HepG2 (cell line): ENCODE data around the gene TRMT1. TPM values are rescaled to one million over a fixed set of nuclear protein-coding genes. Genes with fewer than 3 reads are reported as not detected.
A peak's percentile ranks its signal among the peaks of the same experiment; 100 is the strongest.

Experiments used
- ATAC-seq: fragments of 200-7000 bp; cut with Tn5 transposase; 3 replicates; pipeline ENCODE4 v1.9.1; 2020; ENCODE audit warnings: mild to moderate bottlenecking, moderate library complexity
- BruUV-seq: library from RNA; stranded (reverse); fragments of 400-500 nt; replicated peaks from 2 replicates; lab custom pipeline; 2021; lab: Mats Ljungman, UMichigan
- CTCF ChIA-PET: fragments of 300-600 bp; formaldehyde crosslinking; extraction: SDS; loops from one replicate; lab custom pipeline; 2021; ENCODE audit warnings: low total read pairs, inconsistent platforms, low intra/inter-chr PET ratio; lab: Yijun Ruan, JAX
- POLR2A ChIA-PET: fragments of 350-600 bp; sonication (Branson Sonifier 250); formaldehyde crosslinking; loops from one replicate; lab custom pipeline; 2020; ENCODE audit warnings: antibody characterized with exemption, inconsistent platforms; lab: Yijun Ruan, JAX
- DNase-seq: peaks from one replicate; pipeline ENCODE4 v3.0.0-alpha.2; 2015; ENCODE audit warnings: low spot score
- FAIRE-seq: peaks from 3 replicates; lab custom pipeline; 2011; peaks lifted over from hg19 to GRCh38; lab: Jason Lieb, UNC
- H2AFZ ChIP-seq: one replicate; pipeline ENCODE4 v1.6.1; 2011; ENCODE audit warnings: low read length, inconsistent platforms
- H3K27ac ChIP-seq: fragments of 300-600 bp; 3 replicates; pipeline ENCODE4 v1.8.0; 2011; ENCODE audit warnings: mixed run types, mild to moderate bottlenecking, mixed read lengths, low read length, inconsistent platforms; ENCODE audit not compliant: insufficient read depth; ENCODE audit errors: extremely low read length
- H3K27me3 ChIP-seq, 2 experiments: fragments of 200-600 bp in 1 of 2; 2 replicates in 1 of 2; 3 replicates in 1 of 2; pipeline versions ENCODE4 v1.6.0 to v1.8.0; 2011; ENCODE audit warnings: low read length in 2 of 2, mild to moderate bottlenecking in 2 of 2, moderate library complexity in 2 of 2, inconsistent platforms in 1 of 2; ENCODE audit not compliant: insufficient read depth in 2 of 2, control insufficient read depth in 1 of 2
- H3K36me3 ChIP-seq, 2 experiments: fragments of 200-600 bp in 1 of 2; replicated peaks in 1 of 2; 2 replicates in 1 of 2; 3 replicates in 1 of 2; pipeline versions ENCODE4 v1.5.1 to v1.8.0; 2011; ENCODE audit warnings: low read length in 2 of 2, inconsistent platforms in 1 of 2; ENCODE audit not compliant: insufficient read depth in 2 of 2, control insufficient read depth in 1 of 2
- H3K4me1 ChIP-seq: 2 replicates; pipeline ENCODE4 v1.5.1; 2012; ENCODE audit warnings: low read length, inconsistent platforms; ENCODE audit not compliant: insufficient read depth
- H3K4me2 ChIP-seq: 2 replicates; pipeline ENCODE4 v1.6.0; 2011; ENCODE audit warnings: low read depth, low read length, inconsistent platforms
- H3K4me3 ChIP-seq, 3 experiments: fragments of 200-600 bp in 1 of 3; sonication (generic), shearing (Covaris generic) in 1 of 3; replicated peaks in 1 of 3; 2 replicates each; pipeline ENCODE4 v1.5.1; 2011 to 2016; ENCODE audit warnings: low read length in 3 of 3, inconsistent platforms in 2 of 3, low read depth in 2 of 3, mild to moderate bottlenecking in 2 of 3, control low read depth in 1 of 3, mixed read lengths in 1 of 3; ENCODE audit not compliant: insufficient read depth in 1 of 3
- H3K79me2 ChIP-seq: one replicate; pipeline ENCODE4 v1.6.1; 2011; ENCODE audit warnings: low read length, inconsistent platforms; ENCODE audit not compliant: insufficient read depth
- H3K9ac ChIP-seq: 2 replicates; pipeline ENCODE4 v1.6.0; 2011; ENCODE audit warnings: mild to moderate bottlenecking, low read depth, low read length, inconsistent platforms; ENCODE audit not compliant: insufficient read depth
- H3K9me3 ChIP-seq: 2 replicates; pipeline ENCODE4 v1.5.1; 2012; ENCODE audit warnings: mild to moderate bottlenecking, low read length
- H4K20me1 ChIP-seq: 2 replicates; pipeline ENCODE4 v1.6.0; 2011; ENCODE audit warnings: inconsistent platforms, mild to moderate bottlenecking, low read length, moderate library complexity; ENCODE audit not compliant: insufficient read depth
- AHR ChIP-seq: IDR thresholded peaks from 2 replicates; pipeline ENCODE4 v1.6.1; 2018; ENCODE audit warnings: missing genetic modification reagents, missing compliant biosample characterization
- IRF2 ChIP-seq: IDR thresholded peaks from 2 replicates; pipeline ENCODE4 v1.6.1; 2018; ENCODE audit warnings: missing genetic modification reagents, missing compliant biosample characterization
- KLF15 ChIP-seq: sonication (generic); formaldehyde crosslinking; IDR thresholded peaks from 2 replicates; pipeline ENCODE4 v1.8.1; 2023; ENCODE audit warnings: borderline replicate concordance, mild to moderate bottlenecking, inconsistent platforms, missing genetic modification reagents, mixed read lengths
- PCBP1 ChIP-seq: fragments of 200-400 bp; formaldehyde crosslinking; IDR thresholded peaks from 2 replicates; pipeline ENCODE4 v1.6.1; 2017; ENCODE audit warnings: mild to moderate bottlenecking, low read depth, low read length, borderline replicate concordance
- RXRB ChIP-seq: IDR thresholded peaks from 2 replicates; pipeline ENCODE4 v1.6.1; 2016; ENCODE audit warnings: borderline replicate concordance, missing genetic modification reagents, missing compliant biosample characterization
- SP4 ChIP-seq: sonication (generic); formaldehyde crosslinking; IDR thresholded peaks from 2 replicates; pipeline ENCODE4 v1.8.1; 2023; ENCODE audit warnings: mild to moderate bottlenecking, missing genetic modification reagents
- ZBTB34 ChIP-seq: sonication (generic); formaldehyde crosslinking; IDR thresholded peaks from 2 replicates; pipeline ENCODE4 v1.8.0; 2022; ENCODE audit warnings: mild to moderate bottlenecking, missing genetic modification reagents
- ZC3H4 ChIP-seq: sonication (generic); formaldehyde crosslinking; IDR thresholded peaks from 2 replicates; pipeline ENCODE4 v1.4.0; 2020; ENCODE audit warnings: missing genetic modification reagents, borderline replicate concordance
- ZNF124 ChIP-seq: sonication (generic); formaldehyde crosslinking; IDR thresholded peaks from 2 replicates; pipeline ENCODE4 v1.4.0; 2020; ENCODE audit warnings: missing genetic modification reagents
- WGBS: methylation state at CpG from one replicate; pipeline ENCODE4 v1.1.6; 2017; ENCODE audit warnings: low lambda C conversion rate; 5-methylcytosine and 5-hydroxymethylcytosine counted together
- in situ Hi-C: cut with HindIII; loops from 2 replicates; pipeline ENCODE4 v1.10.0; 2017; ENCODE audit warnings: low pct_unique_long_range_greater_than_20kb; ENCODE audit not compliant: extremely low pct_ligation_motif_present
- intact Hi-C: fragments of 100-400 bp; cut with micrococcal nuclease; formaldehyde crosslinking; loops from one replicate; pipeline ENCODE4 v1.10.0; 2022; ENCODE audit not compliant: unreplicated experiment
- polyA plus RNA-seq, 8 experiments: library from polyadenylated mRNA; depleted of rRNA in 3 of 8; stranded (reverse) in 7 of 8; unstranded in 1 of 8; fragments of >200 nt; fragmentation: Illumina TruSeq in 4 of 8; extraction: Trizol in 4 of 8; gene quantifications; 2 replicates each; pipeline versions ENCODE4 v1.2.1 to v1.2.3, GENCODE V29; 2011 to 2016; ENCODE audit warnings: low read depth in 4 of 8, missing spikeins in 1 of 8, mixed read lengths in 1 of 8; ENCODE audit not compliant: insufficient read depth in 1 of 8
- total RNA-seq, 5 experiments: library from RNA; depleted of rRNA; stranded (reverse); fragments of >200 nt; fragmentation: Illumina TruSeq; extraction: Trizol; gene quantifications; 2 replicates each; pipeline ENCODE4 v1.2.3, GENCODE V29; 2016; ENCODE audit warnings: low read depth in 1 of 5
- TF ChIP-seq, protein P1 (sequence below): sonication (generic); formaldehyde crosslinking; IDR thresholded peaks from 2 replicates; pipeline ENCODE4 v1.8.0; 2022; ENCODE audit warnings: missing genetic modification reagents, mild to moderate bottlenecking, inconsistent platforms, borderline replicate concordance

TRMT1 gene
- total and polyA plus RNA-seq, 2 of the 13 experiments (the other 11 are each of a cell fraction or from before 2014, with no cell fraction given): 35.5 to 44.1 TPM

GRCh38 chr19:13129384-13129783, 12.8 kb upstream of the TRMT1 start:
- POLR2A ChIA-PET: interaction anchor here (1.3 to 2.7 kb wide), 6 partner anchors 9 to 34 kb away, joined by 5 to 13 read pairs (median 9); partner anchors contain the start of genes IER2, NACC1 and STX10
- WGBS: 94% methylated on average over 9 of the region's 9 CpGs
- peaks cover 3 to 30% of the 10 kb centered on the region in 2 experiments; a peak in 4 of 5 replicates for H3K36me3 ChIP-seq
- peak overlapping the region; percentile 69 for H3K4me2 ChIP-seq
- H2AFZ ChIP-seq: no peak overlapping the region
- no peak overlapping the region; a peak in 1 of 6 replicates for H3K4me3 ChIP-seq
- no TSS peak for BruUV-seq
- H3K79me2 ChIP-seq: peaks cover 64% of the 10 kb centered on the region
- intact Hi-C loops: no loop called here
- H3K27me3 ChIP-seq: no peaks in the 10 kb centered on the region
- TF ChIP-seq SP4 (CRISPR knock-in tag) (no peak), RXRB (CRISPR knock-in tag) (no peak), ZNF124 (no peak), KLF15 (CRISPR knock-in tag) (no peak), AHR (CRISPR knock-in tag) (no peak), ZC3H4 (no peak), PCBP1 (no peak), IRF2 (CRISPR knock-in tag) (no peak), ZBTB34 (CRISPR knock-in tag) (no peak)
- TF ChIP-seq, protein P1, sequence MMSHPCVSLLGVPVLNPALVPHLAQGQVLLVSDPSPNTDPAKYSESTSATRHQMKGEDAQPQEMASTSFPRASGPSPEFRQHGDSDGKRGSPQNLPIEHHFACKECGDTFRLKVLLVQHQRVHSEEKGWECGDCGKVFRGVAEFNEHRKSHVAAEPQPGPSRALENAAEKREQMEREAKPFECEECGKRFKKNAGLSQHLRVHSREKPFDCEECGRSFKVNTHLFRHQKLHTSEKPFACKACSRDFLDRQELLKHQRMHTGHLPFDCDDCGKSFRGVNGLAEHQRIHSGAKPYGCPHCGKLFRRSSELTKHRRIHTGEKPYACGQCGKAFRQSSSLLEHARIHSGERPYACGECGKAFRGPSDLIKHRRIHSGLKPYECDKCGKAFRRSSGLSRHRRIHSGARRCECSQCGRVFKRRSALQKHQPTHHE (CRISPR knock-in tag): no peak
- TF ChIP-seq, all 625 proteins: peak for 0
- DNase-seq: no peak
- H3K4me1 ChIP-seq: peaks cover 38% of the 10 kb centered on the region
- H3K9ac ChIP-seq: peak overlapping the region; percentile 77
- no peak for FAIRE-seq
- peak overlapping the region; percentile 96 for H3K27ac ChIP-seq
- no peaks in the 10 kb centered on the region for H3K9me3 ChIP-seq
- no peak for ATAC-seq
- peaks cover 4% of the 10 kb centered on the region for H4K20me1 ChIP-seq
- in situ Hi-C loops: no loop called here
- CTCF ChIA-PET: no interaction called here
